H1 (cell line): ENCODE data around the gene KLHL40. TPM values are rescaled to one million over a fixed set of nuclear protein-coding genes. Genes with fewer than 3 reads are reported as not detected.

Experiments used
- CTCF ChIA-PET: fragments of 300-600 bp; sonication (Branson Sonifier 250); formaldehyde crosslinking; loops from one replicate; lab custom pipeline; 2021; ENCODE audit not compliant: partially characterized antibody; lab: Charles Lee
- POLR2A ChIA-PET: fragments of 300-600 bp; sonication (Branson Sonifier 250); formaldehyde crosslinking; loops from one replicate; lab custom pipeline; 2021; ENCODE audit warnings: inconsistent platforms; ENCODE audit not compliant: partially characterized antibody; lab: Charles Lee
- DNase-seq, 2 experiments: peaks; one replicate each; pipeline versions ENCODE4 v3.0.0 to v3.0.0-alpha.2; 2010 to 2022; ENCODE audit warnings: low spot score in 2 of 2, low read depth in 1 of 2, mixed read lengths in 1 of 2
- FAIRE-seq: peaks from 2 replicates; lab custom pipeline; 2011; peaks lifted over from hg19 to GRCh38; lab: Jason Lieb, UNC
- H2AFZ ChIP-seq: 2 replicates; pipeline ENCODE4 v1.8.1; 2012; ENCODE audit warnings: low read length, inconsistent platforms
- H2AK5ac ChIP-seq: 2 replicates; pipeline ENCODE4 v1.6.1; 2013; ENCODE audit warnings: low read depth, low read length
- H2BK120ac ChIP-seq: replicated peaks from 2 replicates; pipeline ENCODE3; 2013; ENCODE audit warnings: low read depth, low read length, inconsistent platforms
- H2BK12ac ChIP-seq: 2 replicates; pipeline ENCODE4 v1.6.1; 2013; ENCODE audit warnings: low read depth, low read length
- H2BK15ac ChIP-seq: 2 replicates; pipeline ENCODE4 v1.6.1; 2013; ENCODE audit warnings: low read length
- H2BK20ac ChIP-seq: 2 replicates; pipeline ENCODE4 v1.6.1; 2013; ENCODE audit warnings: low read length
- H2BK5ac ChIP-seq: 2 replicates; pipeline ENCODE4 v1.6.1; 2013; ENCODE audit warnings: low read depth, low read length
- H3K14ac ChIP-seq: 2 replicates; pipeline ENCODE4 v1.6.1; 2013; ENCODE audit warnings: inconsistent platforms; ENCODE audit not compliant: insufficient read length
- H3K18ac ChIP-seq: 2 replicates; pipeline ENCODE4 v1.6.1; 2013; ENCODE audit warnings: low read length; ENCODE audit errors: extremely low read depth
- H3K23ac ChIP-seq: 2 replicates; pipeline ENCODE4 v1.6.1; 2013; ENCODE audit warnings: inconsistent platforms; ENCODE audit not compliant: insufficient read length
- H3K23me2 ChIP-seq: 2 replicates; pipeline ENCODE4 v1.6.1; 2013; ENCODE audit warnings: low read depth, low read length
- H3K27ac ChIP-seq: 2 replicates; pipeline ENCODE4 v1.6.1; 2011; ENCODE audit warnings: low read depth, low read length, inconsistent platforms
- H3K27me3 ChIP-seq, 4 experiments: replicated peaks in 1 of 4; 1 replicate in 1 of 4; 2 replicates in 3 of 4; pipeline versions ENCODE4 v1.6.1 to v1.8.1; 2011 to 2013; ENCODE audit warnings: low read length in 3 of 4, mild to moderate bottlenecking in 3 of 4, inconsistent platforms in 2 of 4, mixed read lengths in 2 of 4, moderate library complexity in 1 of 4; ENCODE audit not compliant: control insufficient read depth in 3 of 4, insufficient read depth in 3 of 4; ENCODE audit errors: extremely low read depth in 1 of 4
- H3K36me3 ChIP-seq, 4 experiments: 2 replicates each; pipeline versions ENCODE4 v1.6.1 to v1.8.1; 2011 to 2013; ENCODE audit warnings: mild to moderate bottlenecking in 4 of 4, low read length in 3 of 4, moderate library complexity in 2 of 4, control low read depth in 1 of 4, inconsistent platforms in 1 of 4; ENCODE audit not compliant: insufficient read depth in 4 of 4, control insufficient read depth in 2 of 4
- H3K4ac ChIP-seq: replicated peaks from 2 replicates; pipeline ENCODE3; 2013; ENCODE audit warnings: low read length, low read depth, mixed read lengths, inconsistent platforms; ENCODE audit not compliant: insufficient read length
- H3K4me1 ChIP-seq, 4 experiments: replicated peaks in 1 of 4; 1 replicate in 1 of 4; 2 replicates in 3 of 4; pipeline versions ENCODE4 v1.6.1 to v1.8.1; 2011 to 2013; ENCODE audit warnings: low read length in 3 of 4, inconsistent platforms in 2 of 4, mixed read lengths in 1 of 4; ENCODE audit not compliant: insufficient read depth in 4 of 4, control insufficient read depth in 3 of 4
- H3K4me2 ChIP-seq, 2 experiments: 2 replicates each; pipeline versions ENCODE4 v1.6.1 to v1.8.1; 2011 to 2013; ENCODE audit warnings: low read depth in 2 of 2, low read length in 2 of 2, control low read depth in 1 of 2, inconsistent platforms in 1 of 2, mild to moderate bottlenecking in 1 of 2; ENCODE audit not compliant: insufficient read depth in 1 of 2
- H3K4me3 ChIP-seq, 4 experiments: fragments of 200-600, 300-600 bp in 1 of 4; sonication (generic), shearing (Covaris generic), sonication (Bioruptor Twin) in 1 of 4; 2 replicates each; pipeline versions ENCODE4 v1.5.1 to v1.8.1; 2011 to 2016; ENCODE audit warnings: low read length in 4 of 4, low read depth in 3 of 4, control low read depth in 2 of 4, inconsistent platforms in 2 of 4, mild to moderate bottlenecking in 2 of 4, mixed read lengths in 1 of 4, moderate library complexity in 1 of 4; ENCODE audit not compliant: insufficient read depth in 2 of 4; ENCODE audit errors: extremely low read depth in 1 of 4
- H3K56ac ChIP-seq: replicated peaks from 2 replicates; pipeline ENCODE3; 2013; ENCODE audit warnings: low read depth, mild to moderate bottlenecking, mixed read lengths, low read length, inconsistent platforms; ENCODE audit not compliant: insufficient read length
- H3K79me1 ChIP-seq: 2 replicates; pipeline ENCODE4 v1.6.1; 2013; ENCODE audit warnings: low read depth, low read length, control low read depth
- H3K79me2 ChIP-seq, 2 experiments: 2 replicates each; pipeline versions ENCODE4 v1.6.1 to v1.8.1; 2012 to 2013; ENCODE audit warnings: low read length in 2 of 2, mild to moderate bottlenecking in 2 of 2, inconsistent platforms in 1 of 2; ENCODE audit not compliant: insufficient read depth in 2 of 2, control insufficient read depth in 1 of 2
- H3K9ac ChIP-seq, 4 experiments: replicated peaks in 1 of 4; 1 replicate in 1 of 4; 2 replicates in 3 of 4; pipeline versions ENCODE4 v1.6.1 to v1.8.1; 2011 to 2013; ENCODE audit warnings: low read depth in 3 of 4, low read length in 3 of 4, control low read depth in 2 of 4, mild to moderate bottlenecking in 2 of 4, moderate library complexity in 2 of 4, inconsistent platforms in 1 of 4; ENCODE audit errors: extremely low read depth in 1 of 4
- H3K9me3 ChIP-seq, 2 experiments: 2 replicates each; pipeline versions ENCODE4 v1.6.1 to v1.8.1; 2012 to 2013; ENCODE audit warnings: mild to moderate bottlenecking in 2 of 2, moderate library complexity in 2 of 2, control low read depth in 1 of 2, inconsistent platforms in 1 of 2, low read depth in 1 of 2, low read length in 1 of 2, mixed read lengths in 1 of 2; ENCODE audit not compliant: insufficient read depth in 2 of 2
- H4K20me1 ChIP-seq, 2 experiments: replicated peaks in 1 of 2; 2 replicates each; pipeline versions ENCODE3 to v1.8.1; 2011 to 2013; ENCODE audit warnings: inconsistent platforms in 2 of 2, low read length in 2 of 2, mild to moderate bottlenecking in 1 of 2; ENCODE audit not compliant: insufficient read depth in 2 of 2, control insufficient read depth in 1 of 2
- H4K5ac ChIP-seq: 2 replicates; pipeline ENCODE4 v1.6.1; 2013; ENCODE audit warnings: low read length, low read depth, mixed read lengths, inconsistent platforms; ENCODE audit not compliant: insufficient read length
- H4K8ac ChIP-seq: 2 replicates; pipeline ENCODE4 v1.8.0; 2013; ENCODE audit warnings: mild to moderate bottlenecking, moderate library complexity, low read length, inconsistent platforms; ENCODE audit not compliant: insufficient read depth; ENCODE audit errors: extremely low read depth
- H4K91ac ChIP-seq: replicated peaks from 2 replicates; pipeline ENCODE3; 2013; ENCODE audit warnings: low read length, mixed read lengths, inconsistent platforms; ENCODE audit not compliant: insufficient read length
- BRCA1 ChIP-seq: IDR thresholded peaks from 2 replicates; pipeline ENCODE4 v1.6.1; 2012; ENCODE audit warnings: low read depth, low read length, improper control_type of control experiment
- EP300 ChIP-seq, 2 experiments: IDR thresholded peaks; 1 replicate in 1 of 2; 2 replicates in 1 of 2; pipeline ENCODE4 v1.6.1; 2011 to 2012; ENCODE audit warnings: low read depth in 2 of 2, low read length in 2 of 2, mild to moderate bottlenecking in 2 of 2, borderline replicate concordance in 1 of 2, inconsistent platforms in 1 of 2, moderate library complexity in 1 of 2
- POLR2AphosphoS5 ChIP-seq: IDR thresholded peaks from 2 replicates; pipeline ENCODE4 v1.6.1; 2011; ENCODE audit warnings: low read depth, low read length
- USF2 ChIP-seq: IDR thresholded peaks from 2 replicates; pipeline ENCODE4 v1.6.1; 2011; ENCODE audit warnings: low read length, improper control_type of control experiment
- WGBS, 2 experiments: shearing (Covaris generic) in 1 of 2; methylation state at CpG; one replicate each; pipeline versions ENCODE4 v1.1.6 to v1.1.7; 2013 to 2015; ENCODE audit warnings: low lambda C conversion rate in 2 of 2, mixed read lengths in 2 of 2, inconsistent platforms in 1 of 2, low coverage in 1 of 2, missing lambda C conversion rate in 1 of 2; ENCODE audit not compliant: insufficient replicate concordance in 2 of 2, insufficient coverage in 1 of 2, insufficient read length in 1 of 2; ENCODE audit errors: extremely low coverage in 1 of 2, missing lambda C conversion rate in 1 of 2; 5-methylcytosine and 5-hydroxymethylcytosine counted together
- polyA plus RNA-seq, 7 experiments: library from polyadenylated mRNA; depleted of rRNA in 3 of 7; stranded (reverse) in 5 of 7; unstranded in 2 of 7; fragments of >200 nt in 5 of 7; fragments of 200-250 nt in 2 of 7; gene quantifications; 1 replicate in 5 of 7; 2 replicates in 1 of 7; 4 replicates in 1 of 7; pipeline versions ENCODE4 v1.2.1 to v1.2.3, GENCODE V29; 2011 to 2013; ENCODE audit warnings: missing spikeins in 2 of 7, mixed read lengths in 2 of 7
- total RNA-seq: library from RNA; stranded (reverse); fragmentation: NEBNext Ultra II Directional; extraction: Animal tissue kit (Norgen Biotek cat#: 25700); gene quantifications from 2 replicates; pipeline ENCODE4 v1.2.1, GENCODE V29; 2021

Gene KLHL40
- total and polyA plus RNA-seq, 2 of the 8 experiments (the other 6 are each of a cell fraction or from before 2014, with no cell fraction given): 0.02 TPM; not detected in 1

DNA sequence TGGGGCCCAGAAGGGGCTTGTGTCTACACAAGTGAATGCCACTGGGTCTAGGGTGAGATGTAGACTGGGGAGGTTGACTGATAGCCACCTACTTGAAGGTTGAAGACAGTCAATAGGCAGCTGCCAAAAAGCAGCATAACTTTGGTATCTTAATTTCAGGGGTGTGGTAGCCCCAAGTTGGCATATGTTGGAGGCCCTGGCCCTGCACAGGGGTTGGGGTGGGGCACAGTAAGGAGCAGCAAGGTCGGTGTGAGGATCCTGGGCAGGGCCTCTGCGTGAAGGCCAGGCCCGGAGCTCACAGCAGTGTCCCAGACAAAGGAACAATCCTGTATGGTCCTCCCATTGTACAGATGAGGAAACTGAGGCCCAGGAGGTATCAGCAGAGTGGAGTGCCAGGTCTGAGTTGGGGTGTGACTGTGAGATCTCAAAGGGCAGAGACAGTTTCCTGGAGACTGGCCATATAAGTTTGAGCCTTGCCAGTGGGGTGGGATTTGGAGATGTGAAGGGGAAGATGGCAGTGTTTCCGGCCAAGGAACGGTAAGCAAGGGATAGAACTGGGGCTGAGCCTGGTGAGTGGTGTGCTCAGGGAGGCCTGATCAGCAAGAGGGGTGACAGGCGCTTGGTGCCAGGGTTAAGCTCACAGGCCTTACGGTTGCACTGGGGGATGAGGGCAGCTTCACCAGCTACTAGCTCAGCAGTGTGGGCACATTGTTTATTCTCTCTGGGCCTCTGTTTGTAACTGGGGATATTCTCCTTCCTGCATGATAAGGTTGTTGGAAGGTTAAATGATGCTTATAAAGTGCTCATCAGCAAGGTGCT lies 1.7 kb downstream of the KLHL40 start:
- Histone ChIP-seq H2AFZ (no peak overlapping the region), H3K4me3 (no peak overlapping the region), H3K9ac (no peak overlapping the region), H3K27ac (no peak overlapping the region), H3K23me2 (no peaks in the 10 kb centered on the region), H3K79me2 (no peaks in the 10 kb centered on the region), H3K36me3 (no peaks in the 10 kb centered on the region), H3K4me1 (peaks cover 0 to 10% (median 4%) of the 10 kb centered on the region in 4 experiments; a peak in 4 of 7 replicates), H3K4ac (no peak overlapping the region), H3K14ac (no peak overlapping the region), H4K20me1 (no peaks in the 10 kb centered on the region), H3K56ac (no peak overlapping the region), H2BK20ac (no peak overlapping the region), H4K8ac (no peak overlapping the region), H3K23ac (no peak overlapping the region), H4K5ac (no peak overlapping the region), H2BK120ac (no peak overlapping the region), H3K27me3 (no peaks in the 10 kb centered on the region), H2BK5ac (no peak overlapping the region; the same call in 1 of the 2 replicates), H3K79me1 (no peaks in the 10 kb centered on the region), H4K91ac (no peak overlapping the region), H2AK5ac (no peak overlapping the region), H2BK15ac (no peak overlapping the region), H3K9me3 (no peaks in the 10 kb centered on the region), H3K4me2 (no peak overlapping the region), H2BK12ac (no peak overlapping the region), H3K18ac (no peak overlapping the region)
- ChIA-PET CTCF (interaction anchor here (1.4 to 2.9 kb wide), 2 partner anchors 12 to 63 kb away, joined by 3 to 9 read pairs; no protein-coding TSS in a partner anchor), POLR2A (interaction anchor here (1.0 kb wide), 1 partner anchor 26 kb away, joined by 4 read pairs; no protein-coding TSS in a partner anchor)
- WGBS, 2 experiments: 96% methylated on average over 7 of the region's 7 CpGs; no CpG with 5 or more reads in 1 of the 2 experiments
- TF ChIP-seq POLR2AphosphoS5: no peak
- TF ChIP-seq EP300 (IDR thresholded peaks at IDR 0.05; ENCODE audit: borderline replicate concordance in 1 of 2, low read depth in 2 of 2, low read length in 2 of 2): no peak
- no peak for TF ChIP-seq BRCA1
- TF ChIP-seq USF2: no peak
- DNase-seq (no peak), FAIRE-seq (no peak)
